ENCODE measurements around the gene ADAMTSL3. TPM values are rescaled to one million over a fixed set of nuclear protein-coding genes. Genes with fewer than 3 reads are reported as not detected.

ADAMTSL3 gene
- polyA plus RNA-seq, 1 of the 3 experiments (the other 2 are of a cell fraction), result 0.02 TPM

- no peak for TF ChIP-seq PBX3 (IDR thresholded peaks at IDR 0.05)
- TF ChIP-seq ELF1 (IDR thresholded peaks at IDR 0.05), result no peak
- TF ChIP-seq SIN3A (IDR thresholded peaks at IDR 0.05; ENCODE audit: borderline replicate concordance, low read depth, low read length), result no peak
- TF ChIP-seq MEF2A (IDR thresholded peaks at IDR 0.05; ENCODE audit: borderline replicate concordance, low read depth), result no peak
- TF ChIP-seq RCOR1 (IDR thresholded peaks at IDR 0.05; ENCODE audit: low read length), result no peak
- TF ChIP-seq SMC3 (IDR thresholded peaks at IDR 0.05; ENCODE audit: low read depth, low read length), result no peak
- TF ChIP-seq FOSL2 (IDR thresholded peaks at IDR 0.05; ENCODE audit: borderline replicate concordance, low read depth), result no peak
- no peak for TF ChIP-seq TAF1 (IDR thresholded peaks at IDR 0.05; ENCODE audit: borderline replicate concordance, low read depth, low read length)
- no peak for TF ChIP-seq REST (IDR thresholded peaks at IDR 0.05; ENCODE audit: low read depth, low read length)
- CTCF ChIA-PET, result interaction anchor here (1.1 kb wide), 1 partner anchor 20 kb away, joined by 3 read pairs; no protein-coding TSS in a partner anchor
- H3K9me3 ChIP-seq, result no peaks in the 10 kb centered on the region
- POLR2A ChIA-PET, result no interaction called here
- H3K9ac ChIP-seq, result no peak overlapping the region
- H3K27ac ChIP-seq (ENCODE audit: low read depth in 2 of 2, low read length in 1 of 2), result no peak overlapping the region
- no peak overlapping the region for H3K4me3 ChIP-seq (ENCODE audit: low read depth in 2 of 2, low read length in 1 of 2)
- H3K27me3 ChIP-seq (ENCODE audit: insufficient read depth), result no peaks in the 10 kb centered on the region
- no peaks in the 10 kb centered on the region for H4K20me1 ChIP-seq (ENCODE audit: insufficient read depth)
- WGBS (ENCODE audit: low lambda C conversion rate), result 47% methylated on average over 2 of the region's 2 CpGs
- DNase-seq, result no peak
- no peaks in the 10 kb centered on the region for H3K79me2 ChIP-seq (ENCODE audit: insufficient read depth)
- no peaks in the 10 kb centered on the region for H3K9me2 ChIP-seq
- H3K4me1 ChIP-seq (ENCODE audit: control insufficient read depth in 1 of 2, insufficient read depth in 2 of 2, low read depth in 1 of 2, low read length in 1 of 2), result no peaks in the 10 kb centered on the region
- no peak overlapping the region for H3K4me2 ChIP-seq
- no peak overlapping the region for H2AFZ ChIP-seq (ENCODE audit: low read depth)
- H3K36me3 ChIP-seq (replicated peaks in 1 of 2; ENCODE audit: control insufficient read depth in 1 of 2, insufficient read depth in 2 of 2, low read length in 1 of 2), result no peaks in the 10 kb centered on the region
- H3F3A ChIP-seq (replicated peaks; ENCODE audit: insufficient read depth), result no peaks in the 10 kb centered on the region
Measured at GRCh38 chr15:83998486-83998885, 344.6 kb downstream of the ADAMTSL3 start.

- Histone ChIP-seq H3K9ac (no peak overlapping the region), H3F3A (replicated peaks; ENCODE audit: insufficient read depth) (no peaks in the 10 kb centered on the region), H3K4me2 (no peak overlapping the region), H3K9me3 (no peaks in the 10 kb centered on the region), H3K4me1 (ENCODE audit: control insufficient read depth in 1 of 2, insufficient read depth in 2 of 2, low read depth in 1 of 2, low read length in 1 of 2) (no peaks in the 10 kb centered on the region), H3K36me3 (replicated peaks in 1 of 2; ENCODE audit: control insufficient read depth in 1 of 2, insufficient read depth in 2 of 2, low read length in 1 of 2) (no peaks in the 10 kb centered on the region), H3K27me3 (ENCODE audit: insufficient read depth) (0 out of 2 replicates have a peak, but pooled peaks cover 3% of the 10 kb centered on the region), H2AFZ (ENCODE audit: low read depth) (no peak overlapping the region), H4K20me1 (ENCODE audit: insufficient read depth) (no peaks in the 10 kb centered on the region), H3K79me2 (ENCODE audit: insufficient read depth) (no peaks in the 10 kb centered on the region), H3K27ac (ENCODE audit: low read depth in 2 of 2, low read length in 1 of 2) (no peak overlapping the region), H3K4me3 (ENCODE audit: low read depth in 2 of 2, low read length in 1 of 2) (no peak overlapping the region), H3K9me2 (no peaks in the 10 kb centered on the region)
- TF ChIP-seq IRF3 (IDR thresholded peaks at IDR 0.05; ENCODE audit: low read depth, low read length) (no peak), GABPA (IDR thresholded peaks at IDR 0.05; ENCODE audit: low read depth) (no peak), EZH2phosphoT487 (IDR thresholded peaks at IDR 0.05; ENCODE audit: borderline replicate concordance, low read depth) (no peak), RCOR1 (IDR thresholded peaks at IDR 0.05; ENCODE audit: low read length) (no peak)
- WGBS (ENCODE audit: low lambda C conversion rate), result 25% methylated on average over 6 of the region's 6 CpGs
- CTCF ChIA-PET, result interaction anchor here (1.1 kb wide), 1 partner anchor 21 kb away, joined by 3 read pairs; no protein-coding TSS in a partner anchor
- no peak for DNase-seq
- POLR2A ChIA-PET, result no interaction called here
Measured at GRCh38 chr15:83999396-84000135, 345.6 kb downstream of the ADAMTSL3 start.

Measured in SK-N-SH (cell line).